ENCODE measurements around the gene SLC38A10. TPM values are rescaled to one million over a fixed set of nuclear protein-coding genes. Genes with fewer than 3 reads are reported as not detected.

The SLC38A10 gene
- total RNA-seq, 1 experiment from 2014 or later = 109 TPM

DNA sequence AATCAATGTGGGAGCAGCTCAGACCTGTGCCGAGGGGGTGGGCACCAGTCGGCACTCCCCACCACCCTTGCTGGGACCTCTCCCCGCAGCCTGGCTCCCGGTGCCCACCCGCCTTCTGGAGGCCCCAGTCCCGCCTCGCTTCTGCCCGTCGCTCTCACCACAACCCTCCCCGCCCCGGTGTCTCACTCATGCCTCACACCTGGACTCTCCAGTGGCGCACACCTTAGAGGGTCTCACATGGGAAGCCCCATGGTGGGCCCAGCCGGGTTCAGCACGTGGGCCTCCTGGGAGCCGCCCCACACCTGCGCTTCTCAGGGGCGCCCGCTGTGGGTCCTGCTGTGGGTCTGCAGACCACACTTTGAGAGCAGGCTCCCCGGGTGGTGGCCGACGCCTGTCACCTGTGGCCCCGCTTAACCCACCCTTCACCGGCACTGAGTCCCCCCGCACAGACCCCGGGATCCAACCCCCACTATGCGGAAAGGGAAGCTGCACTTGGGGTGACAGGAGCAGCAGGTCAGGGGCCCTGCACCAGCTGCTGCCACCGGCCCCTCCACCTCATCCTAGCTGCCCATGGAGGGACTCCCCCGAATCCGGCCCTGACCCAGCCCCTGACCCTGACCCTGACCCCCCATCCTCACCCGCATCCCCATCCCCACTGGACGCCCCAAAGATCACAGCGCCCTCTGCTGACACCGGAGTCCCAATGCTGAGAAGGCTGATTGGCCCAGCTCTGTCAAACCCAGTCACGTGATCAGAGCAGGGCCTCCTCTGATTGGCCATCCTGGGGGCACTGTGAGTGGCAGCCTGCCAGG, 27.4 kb upstream of the SLC38A10 start:
- H3K9ac ChIP-seq (ENCODE audit: low read length) = no peak overlapping the region
- H2AFZ ChIP-seq (ENCODE audit: low read depth, low read length, poor library complexity, severe bottlenecking) = no peak overlapping the region
- no peak overlapping the region for H3K4me3 ChIP-seq (replicated peaks in 1 of 2; ENCODE audit: low read depth in 1 of 2, low read length in 2 of 2)
- DNase-seq (ENCODE audit: low read depth, low spot score) (peak; percentile 70), ATAC-seq (peak; percentile 89)
- intact Hi-C loops (cut with micrococcal nuclease) = no loop called here
- peak overlapping the region; percentile 8; the same call in 1 of the 2 replicates for H3K27ac ChIP-seq (ENCODE audit: low read depth, low read length)
- no peaks in the 10 kb centered on the region for H3K79me2 ChIP-seq (ENCODE audit: insufficient read depth, low read length)
- peaks cover 4 to 13% of the 10 kb centered on the region in 2 experiments for H3K4me1 ChIP-seq (ENCODE audit: control insufficient read depth in 1 of 2, insufficient read depth in 2 of 2, low read length in 2 of 2)
- H3K27me3 ChIP-seq (ENCODE audit: insufficient read depth, low read length) = no peaks in the 10 kb centered on the region
- H3K9me2 ChIP-seq (ENCODE audit: insufficient read depth) = no peaks in the 10 kb centered on the region
- ChIA-PET CTCF (interaction anchor here (1.0 to 2.2 kb wide), 7 partner anchors 9 to 150 kb away, joined by 3 to 9 read pairs (median 4); no protein-coding TSS in a partner anchor), RAD21 (ENCODE audit: low non-redundant PET in 1 of 2, low total read pairs in 2 of 2, uncharacterized antibody in 2 of 2, unreplicated experiment in 2 of 2) (interaction anchor here in 1 of 2 experiments (0.7 to 1.2 kb wide), 2 partner anchors 13 to 43 kb away, joined by 3 to 4 read pairs; no protein-coding TSS in a partner anchor), POLR2A (interaction anchor here (0.7 to 1.2 kb wide), 3 partner anchors 13 to 73 kb away, joined by 3 read pairs; partner anchors contain the start of gene BAHCC1)
- BruUV-seq (replicated peaks) = no TSS peak
- no peak for TF ChIP-seq CBX3 (IDR thresholded peaks at IDR 0.05; ENCODE audit: low read depth)
- TF ChIP-seq, protein P1, sequence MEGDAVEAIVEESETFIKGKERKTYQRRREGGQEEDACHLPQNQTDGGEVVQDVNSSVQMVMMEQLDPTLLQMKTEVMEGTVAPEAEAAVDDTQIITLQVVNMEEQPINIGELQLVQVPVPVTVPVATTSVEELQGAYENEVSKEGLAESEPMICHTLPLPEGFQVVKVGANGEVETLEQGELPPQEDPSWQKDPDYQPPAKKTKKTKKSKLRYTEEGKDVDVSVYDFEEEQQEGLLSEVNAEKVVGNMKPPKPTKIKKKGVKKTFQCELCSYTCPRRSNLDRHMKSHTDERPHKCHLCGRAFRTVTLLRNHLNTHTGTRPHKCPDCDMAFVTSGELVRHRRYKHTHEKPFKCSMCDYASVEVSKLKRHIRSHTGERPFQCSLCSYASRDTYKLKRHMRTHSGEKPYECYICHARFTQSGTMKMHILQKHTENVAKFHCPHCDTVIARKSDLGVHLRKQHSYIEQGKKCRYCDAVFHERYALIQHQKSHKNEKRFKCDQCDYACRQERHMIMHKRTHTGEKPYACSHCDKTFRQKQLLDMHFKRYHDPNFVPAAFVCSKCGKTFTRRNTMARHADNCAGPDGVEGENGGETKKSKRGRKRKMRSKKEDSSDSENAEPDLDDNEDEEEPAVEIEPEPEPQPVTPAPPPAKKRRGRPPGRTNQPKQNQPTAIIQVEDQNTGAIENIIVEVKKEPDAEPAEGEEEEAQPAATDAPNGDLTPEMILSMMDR (IDR thresholded peaks at IDR 0.05 in 2 of 3, conservative IDR thresholded peaks at IDR 0.05 in 1 of 3; ENCODE audit: borderline replicate concordance in 1 of 3, insufficient read depth in 1 of 3, low read depth in 2 of 3, low read length in 2 of 3) = peak in 2 of 3 experiments; percentile 81 to 93; a peak in 4 of 6 replicates
- no peaks in the 10 kb centered on the region for H4K20me1 ChIP-seq (ENCODE audit: insufficient read depth)
- no peak overlapping the region for H3K4me2 ChIP-seq (ENCODE audit: low read length)
- H3K9me3 ChIP-seq (ENCODE audit: control insufficient read depth in 1 of 2, insufficient read depth in 1 of 2, low read depth in 1 of 2, low read length in 2 of 2) = no peaks in the 10 kb centered on the region
- no peaks in the 10 kb centered on the region for H3K36me3 ChIP-seq (ENCODE audit: control insufficient read depth in 1 of 2, insufficient read depth in 2 of 2, low read length in 2 of 2)

DNA sequence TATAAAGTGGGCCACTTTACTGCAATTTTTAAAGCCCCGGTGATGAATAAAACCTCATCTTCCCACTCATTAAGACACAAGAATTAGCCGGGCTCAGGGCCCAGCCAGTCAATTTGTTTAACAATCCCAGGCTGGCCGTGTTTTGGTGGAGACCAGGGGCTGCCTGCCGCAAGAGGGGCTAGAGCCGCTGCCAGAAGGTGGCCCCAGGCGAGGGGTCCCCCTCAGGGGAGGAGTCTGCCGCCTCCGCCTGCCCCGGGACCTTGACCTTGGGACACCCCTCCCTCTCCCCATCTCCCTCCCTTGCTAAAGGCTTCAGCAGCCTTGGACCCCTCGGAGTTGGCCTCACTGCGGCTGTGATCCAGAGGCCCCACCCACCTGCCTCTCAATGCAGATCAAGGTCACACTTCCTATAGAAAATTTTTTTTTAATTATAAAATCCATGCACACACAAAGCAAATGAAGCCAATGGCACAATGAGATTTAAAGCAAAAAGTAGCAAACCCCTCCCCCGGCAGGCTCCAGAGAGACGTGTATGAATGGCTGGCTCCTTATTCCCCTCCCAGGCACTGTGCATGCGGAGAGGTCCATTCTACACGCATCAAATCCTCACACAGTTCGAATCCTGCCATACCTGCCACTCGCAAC, 23.0 kb upstream of the SLC38A10 start:
- H4K20me1 ChIP-seq (ENCODE audit: insufficient read depth) = no peaks in the 10 kb centered on the region
- ChIA-PET POLR2A (interaction anchor here (0.6 kb wide), 1 partner anchor 12 kb away, joined by 3 read pairs; no protein-coding TSS in a partner anchor), CTCF (interaction anchor here (1.3 kb wide), 1 partner anchor 154 kb away, joined by 3 read pairs; no protein-coding TSS in a partner anchor), RAD21 (ENCODE audit: low non-redundant PET in 1 of 2, low total read pairs in 2 of 2, uncharacterized antibody in 2 of 2, unreplicated experiment in 2 of 2) (no interaction called here)
- BruUV-seq (replicated peaks) = no TSS peak
- peaks cover 15 to 18% of the 10 kb centered on the region in 2 experiments for H3K4me1 ChIP-seq (ENCODE audit: control insufficient read depth in 1 of 2, insufficient read depth in 2 of 2, low read length in 2 of 2)
- H3K4me2 ChIP-seq (ENCODE audit: low read length) = no peak overlapping the region
- no peaks in the 10 kb centered on the region for H3K9me3 ChIP-seq (ENCODE audit: control insufficient read depth in 1 of 2, insufficient read depth in 1 of 2, low read depth in 1 of 2, low read length in 2 of 2)
- intact Hi-C loops (cut with micrococcal nuclease) = no loop called here
- ATAC-seq (no peak), DNase-seq (ENCODE audit: low read depth, low spot score) (no peak)
- H3K9me2 ChIP-seq (ENCODE audit: insufficient read depth) = no peaks in the 10 kb centered on the region
- no peaks in the 10 kb centered on the region for H3K36me3 ChIP-seq (ENCODE audit: control insufficient read depth in 1 of 2, insufficient read depth in 2 of 2, low read length in 2 of 2)
- no peak overlapping the region for H3K4me3 ChIP-seq (replicated peaks in 1 of 2; ENCODE audit: low read depth in 1 of 2, low read length in 2 of 2)
- H3K9ac ChIP-seq (ENCODE audit: low read length) = no peak overlapping the region
- no peak overlapping the region for H2AFZ ChIP-seq (ENCODE audit: low read depth, low read length, poor library complexity, severe bottlenecking)
- no peaks in the 10 kb centered on the region for H3K27me3 ChIP-seq (ENCODE audit: insufficient read depth, low read length)
- no peaks in the 10 kb centered on the region for H3K79me2 ChIP-seq (ENCODE audit: insufficient read depth, low read length)
- no peak overlapping the region for H3K27ac ChIP-seq (ENCODE audit: low read depth, low read length)
- TF ChIP-seq CEBPB (IDR thresholded peaks at IDR 0.05; ENCODE audit: low read depth) (no peak), CBX3 (IDR thresholded peaks at IDR 0.05; ENCODE audit: low read depth) (no peak), JUND (IDR thresholded peaks at IDR 0.05) (no peak), SRF (IDR thresholded peaks at IDR 0.05; ENCODE audit: low read depth) (no peak), EZH2 (IDR thresholded peaks at IDR 0.05) (no peak), EZH2phosphoT487 (IDR thresholded peaks at IDR 0.05; ENCODE audit: borderline replicate concordance) (no peak), SP1 (IDR thresholded peaks at IDR 0.05; ENCODE audit: low read depth) (no peak), ZNF274 (IDR thresholded peaks at IDR 0.05; ENCODE audit: low read depth, low read length) (no peak), TCF7L2 (IDR thresholded peaks at IDR 0.05; ENCODE audit: borderline replicate concordance, extremely low read depth, insufficient read depth, insufficient read length) (no peak), SIN3A (IDR thresholded peaks at IDR 0.05; ENCODE audit: low read depth) (no peak)
- TF ChIP-seq, protein P2, sequence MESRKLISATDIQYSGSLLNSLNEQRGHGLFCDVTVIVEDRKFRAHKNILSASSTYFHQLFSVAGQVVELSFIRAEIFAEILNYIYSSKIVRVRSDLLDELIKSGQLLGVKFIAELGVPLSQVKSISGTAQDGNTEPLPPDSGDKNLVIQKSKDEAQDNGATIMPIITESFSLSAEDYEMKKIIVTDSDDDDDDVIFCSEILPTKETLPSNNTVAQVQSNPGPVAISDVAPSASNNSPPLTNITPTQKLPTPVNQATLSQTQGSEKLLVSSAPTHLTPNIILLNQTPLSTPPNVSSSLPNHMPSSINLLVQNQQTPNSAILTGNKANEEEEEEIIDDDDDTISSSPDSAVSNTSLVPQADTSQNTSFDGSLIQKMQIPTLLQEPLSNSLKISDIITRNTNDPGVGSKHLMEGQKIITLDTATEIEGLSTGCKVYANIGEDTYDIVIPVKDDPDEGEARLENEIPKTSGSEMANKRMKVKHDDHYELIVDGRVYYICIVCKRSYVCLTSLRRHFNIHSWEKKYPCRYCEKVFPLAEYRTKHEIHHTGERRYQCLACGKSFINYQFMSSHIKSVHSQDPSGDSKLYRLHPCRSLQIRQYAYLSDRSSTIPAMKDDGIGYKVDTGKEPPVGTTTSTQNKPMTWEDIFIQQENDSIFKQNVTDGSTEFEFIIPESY (IDR thresholded peaks at IDR 0.05; ENCODE audit: extremely low read depth, insufficient replicate concordance, low read length) = no peak
- TF ChIP-seq, protein P3, sequence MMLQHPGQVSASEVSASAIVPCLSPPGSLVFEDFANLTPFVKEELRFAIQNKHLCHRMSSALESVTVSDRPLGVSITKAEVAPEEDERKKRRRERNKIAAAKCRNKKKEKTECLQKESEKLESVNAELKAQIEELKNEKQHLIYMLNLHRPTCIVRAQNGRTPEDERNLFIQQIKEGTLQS (IDR thresholded peaks at IDR 0.05) = no peak
